ENCODE results near the gene KCNJ10.
A peak's percentile ranks its signal among the peaks of the same experiment; 100 is the strongest.

Gene KCNJ10

GRCh38 chr1:160024195-160024905 lies 45.6 kb downstream of the KCNJ10 start:
- no peak for DNase-seq (ENCODE audit: low read depth in 3 of 3)

- DNase-seq (ENCODE audit: low read depth in 3 of 3) = no peak
Measured at GRCh38 chr1:160022330-160023310, 47.3 kb downstream of the KCNJ10 start.

GRCh38 chr1:160021376-160022074 lies 48.4 kb downstream of the KCNJ10 start:
- no peak for DNase-seq (ENCODE audit: low read depth in 3 of 3)

GRCh38 chr1:160020196-160020595 lies 49.8 kb downstream of the KCNJ10 start:
- DNase-seq (ENCODE audit: low read depth in 3 of 3) = no peak

- DNase-seq (ENCODE audit: low read depth in 3 of 3) = no peak
Measured at GRCh38 chr1:160018900-160019299, 51.1 kb downstream of the KCNJ10 start.

GRCh38 chr1:160018347-160018746 lies 51.6 kb downstream of the KCNJ10 start:
- no peak for DNase-seq (ENCODE audit: low read depth in 3 of 3)

- no peak for DNase-seq (ENCODE audit: low read depth in 3 of 3)
Measured at GRCh38 chr1:160017592-160017991, 52.4 kb downstream of the KCNJ10 start.

GRCh38 chr1:160011781-160012180 lies 58.2 kb downstream of the KCNJ10 start:
- no peak for DNase-seq (ENCODE audit: low read depth in 3 of 3)

GRCh38 chr1:160009801-160010200 lies 60.2 kb downstream of the KCNJ10 start:
- no peak for DNase-seq (ENCODE audit: low read depth in 3 of 3)

GRCh38 chr1:160009081-160009480 lies 60.9 kb downstream of the KCNJ10 start:
- no peak for DNase-seq (ENCODE audit: low read depth in 3 of 3)

- DNase-seq (ENCODE audit: low read depth in 3 of 3) = no peak
Measured at GRCh38 chr1:160007577-160008200, 62.3 kb downstream of the KCNJ10 start.

GRCh38 chr1:160006312-160006940 lies 63.5 kb downstream of the KCNJ10 start:
- DNase-seq (ENCODE audit: low read depth in 3 of 3) = peak; percentile 38 to 50 (median 39)

- DNase-seq (ENCODE audit: low read depth in 3 of 3) = no peak
Measured at GRCh38 chr1:160005070-160005469, 64.9 kb downstream of the KCNJ10 start.

- no peak for DNase-seq (ENCODE audit: low read depth in 3 of 3)
Measured at GRCh38 chr1:160004425-160004824, 65.5 kb downstream of the KCNJ10 start.

GRCh38 chr1:160004001-160004400 lies 66.0 kb downstream of the KCNJ10 start:
- no peak for DNase-seq (ENCODE audit: low read depth in 3 of 3)

- DNase-seq (ENCODE audit: low read depth in 3 of 3) = no peak
Measured at GRCh38 chr1:160001440-160001839, 68.5 kb downstream of the KCNJ10 start.

GRCh38 chr1:159999204-159999603 lies 70.8 kb downstream of the KCNJ10 start:
- DNase-seq (ENCODE audit: low read depth in 3 of 3) = no peak

- DNase-seq (ENCODE audit: low read depth in 3 of 3) = no peak
Measured at GRCh38 chr1:159996653-159997052, 73.3 kb downstream of the KCNJ10 start.

- DNase-seq (ENCODE audit: low read depth in 3 of 3) = no peak
Measured at GRCh38 chr1:159994896-159995295, 75.1 kb downstream of the KCNJ10 start.

- no peak for DNase-seq (ENCODE audit: low read depth in 3 of 3)
Measured at GRCh38 chr1:159993911-159994310, 76.0 kb downstream of the KCNJ10 start.

- no peak for DNase-seq (ENCODE audit: low read depth in 3 of 3)
Measured at GRCh38 chr1:159992161-159992560, 77.8 kb downstream of the KCNJ10 start.

Measured in stimulated activated CD4-positive, alpha-beta T cell treated with anti-CD3 and anti-CD28 coated beads, TNF-alpha, amount 100 ng/mL, for 4 hours (primary cell).